T47D (cell line): ENCODE measurements around the gene IL11.

ENCODE experiments used
- DNase-seq, 2 experiments: peaks; one replicate each; pipeline versions ENCODE4 v3.0.0 to v3.0.0-alpha.2; 2011 to 2012; ENCODE audit warnings: low read depth in 1 of 2, low spot score in 1 of 2
- JUND ChIP-seq: IDR thresholded peaks from 2 replicates; pipeline ENCODE4 v1.6.1; 2012; ENCODE audit warnings: low read depth
- in situ Hi-C: cut with HindIII; loops from 2 replicates; pipeline ENCODE4 v1.10.0; 2016; ENCODE audit warnings: low sequenced_read_pairs, low pct_unique_long_range_greater_than_20kb

The IL11 gene

DNA sequence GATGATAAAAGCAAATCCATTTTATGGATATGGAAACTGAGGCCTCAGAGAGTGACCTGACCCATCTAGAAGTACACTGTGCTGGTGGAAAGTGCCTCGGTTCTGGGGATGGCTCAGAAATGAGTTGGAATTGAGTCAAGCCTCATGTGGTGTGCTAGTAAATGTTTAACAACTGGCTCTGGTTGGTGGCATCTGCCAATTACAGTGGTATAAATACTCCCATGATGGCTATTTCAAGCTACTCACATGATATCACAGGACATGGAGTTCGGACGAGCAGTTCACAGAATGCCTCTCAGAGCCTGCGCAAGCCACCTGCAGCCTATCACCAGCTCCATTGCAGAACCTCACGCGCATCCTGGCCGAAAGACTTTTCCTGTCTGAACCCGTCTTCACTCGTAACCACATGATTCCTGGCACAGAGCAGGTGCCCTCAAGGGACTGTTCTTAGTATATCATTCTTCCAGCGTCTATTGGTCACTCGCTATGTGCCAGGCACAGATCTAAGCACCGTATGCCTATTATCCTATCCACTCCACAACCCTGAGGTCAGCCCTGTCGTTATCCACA, 54.2 kb downstream of the IL11 start:
- no peak for DNase-seq
- in situ Hi-C loops: no loop called here
- no peak for TF ChIP-seq JUND

GRCh38 chr19:55314396-55314795, 55.9 kb downstream of the IL11 start:
- DNase-seq: no peak
- no peak for TF ChIP-seq JUND
- in situ Hi-C loops: no loop called here
